Stomach smooth muscle (tissue), 2 donors: ENCODE data around the gene CDK5RAP3.
"Not testable (repeated sequence)": the region's sequence is repeated elsewhere in the genome, so short reads cannot be mapped to it uniquely, and the experiment has no call there.

Source experiments
- H3K27ac ChIP-seq: one replicate; pipeline ENCODE4 v1.7.0; 2013; ENCODE audit warnings: mild to moderate bottlenecking, low read length, inconsistent platforms
- H3K27me3 ChIP-seq, 2 donors: one replicate each; pipeline ENCODE4 v1.7.0; 2013; ENCODE audit warnings: low read length in 2 of 2; ENCODE audit not compliant: insufficient read depth in 2 of 2, control insufficient read depth in 1 of 2
- H3K36me3 ChIP-seq, 2 donors: one replicate each; pipeline ENCODE4 v1.7.0; 2013; ENCODE audit warnings: low read length in 2 of 2; ENCODE audit not compliant: control insufficient read depth in 2 of 2, insufficient read depth in 2 of 2
- H3K4me1 ChIP-seq: one replicate; pipeline ENCODE4 v1.7.0; 2013; ENCODE audit warnings: low read length; ENCODE audit not compliant: control insufficient read depth, insufficient read depth
- H3K4me3 ChIP-seq, 2 donors: one replicate each; pipeline ENCODE4 v1.7.0; 2013; ENCODE audit warnings: low read length in 2 of 2
- H3K9ac ChIP-seq, 2 donors: one replicate each; pipeline ENCODE4 v1.7.0; 2013; ENCODE audit warnings: low read length in 2 of 2, mild to moderate bottlenecking in 1 of 2
- H3K9me3 ChIP-seq, 2 donors: one replicate each; pipeline ENCODE4 v1.7.0; 2013; ENCODE audit warnings: low read length in 2 of 2; ENCODE audit not compliant: control insufficient read depth in 2 of 2
- donor health status: healthy.
- donor health status: Pancreatic carcinoma.

CDK5RAP3 gene

DNA sequence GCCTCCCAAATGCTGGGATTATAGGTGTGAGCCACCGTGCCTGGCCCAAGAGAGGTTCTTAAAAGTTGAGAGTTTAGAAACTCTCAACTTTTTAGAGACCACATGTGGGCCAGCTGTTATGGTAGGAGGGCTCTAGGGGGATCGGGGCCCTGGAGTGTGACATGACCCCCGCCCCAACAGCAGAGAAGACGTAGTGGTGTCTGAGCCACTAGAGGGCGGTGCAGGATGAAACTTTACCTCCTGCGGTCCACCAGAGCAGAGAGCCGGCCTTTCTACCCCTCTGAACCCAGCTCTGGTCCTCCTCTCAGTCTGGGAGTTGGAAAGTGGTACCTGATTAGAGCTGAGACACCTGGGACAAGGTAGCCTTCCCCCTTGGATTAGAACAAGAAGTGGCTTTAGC lies 7.4 kb downstream of the CDK5RAP3 start:
- Histone ChIP-seq H3K27ac (no peak overlapping the region), H3K4me3 (no peak overlapping the region), H3K4me1 (no peaks in the 10 kb centered on the region), H3K36me3 (peaks cover 46 to 57% of the 10 kb centered on the region in 2 donors), H3K9me3 (no peaks in the 10 kb centered on the region), H3K9ac (no peak overlapping the region), H3K27me3 (no peaks in the 10 kb centered on the region)

DNA sequence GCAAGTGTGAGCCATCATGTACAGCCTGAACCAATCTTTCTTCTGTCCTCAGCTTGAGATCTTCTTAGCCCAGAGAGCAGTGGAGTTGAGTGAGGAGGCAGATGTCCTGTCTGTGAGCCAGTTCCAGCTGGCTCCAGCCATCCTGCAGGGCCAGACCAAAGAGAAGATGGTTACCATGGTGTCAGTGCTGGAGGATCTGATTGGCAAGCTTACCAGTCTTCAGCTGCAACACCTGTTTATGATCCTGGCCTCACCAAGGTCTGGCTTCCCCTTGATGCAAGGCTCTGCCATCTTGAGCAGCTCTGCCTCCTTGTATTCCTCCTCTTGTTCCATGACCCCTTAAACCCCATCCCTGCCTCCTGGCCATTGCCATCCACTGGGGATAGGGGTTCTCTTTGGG lies 9.6 kb downstream of the CDK5RAP3 start:
- Histone ChIP-seq H3K4me3 (no peak overlapping the region), H3K4me1 (no peaks in the 10 kb centered on the region), H3K36me3 (peaks cover 35 to 42% of the 10 kb centered on the region in 2 donors), H3K27me3 (no peaks in the 10 kb centered on the region), H3K9me3 (no peaks in the 10 kb centered on the region), H3K27ac (no peak overlapping the region), H3K9ac (no peak overlapping the region)

DNA sequence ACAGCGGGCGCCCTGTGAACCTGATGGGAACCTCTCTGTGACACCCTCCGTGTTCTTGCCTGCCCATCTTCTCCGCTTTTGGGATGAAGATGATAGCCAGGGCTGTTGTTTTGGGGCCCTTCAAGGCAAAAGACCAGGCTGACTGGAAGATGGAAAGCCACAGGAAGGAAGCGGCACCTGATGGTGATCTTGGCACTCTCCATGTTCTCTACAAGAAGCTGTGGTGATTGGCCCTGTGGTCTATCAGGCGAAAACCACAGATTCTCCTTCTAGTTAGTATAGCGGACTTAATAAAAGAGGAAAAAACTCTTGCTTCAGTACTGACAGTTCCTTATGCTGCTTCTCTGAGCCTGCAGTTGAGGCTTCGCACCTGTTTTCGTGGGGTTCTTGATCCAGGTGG lies 10.5 kb downstream of the CDK5RAP3 start:
- Histone ChIP-seq H3K9ac (no peak overlapping the region), H3K4me3 (no peak overlapping the region), H3K9me3 (no peaks in the 10 kb centered on the region), H3K27me3 (no peaks in the 10 kb centered on the region), H3K27ac (no peak overlapping the region), H3K36me3 (peaks cover 35 to 37% of the 10 kb centered on the region in 2 donors), H3K4me1 (no peaks in the 10 kb centered on the region)

DNA sequence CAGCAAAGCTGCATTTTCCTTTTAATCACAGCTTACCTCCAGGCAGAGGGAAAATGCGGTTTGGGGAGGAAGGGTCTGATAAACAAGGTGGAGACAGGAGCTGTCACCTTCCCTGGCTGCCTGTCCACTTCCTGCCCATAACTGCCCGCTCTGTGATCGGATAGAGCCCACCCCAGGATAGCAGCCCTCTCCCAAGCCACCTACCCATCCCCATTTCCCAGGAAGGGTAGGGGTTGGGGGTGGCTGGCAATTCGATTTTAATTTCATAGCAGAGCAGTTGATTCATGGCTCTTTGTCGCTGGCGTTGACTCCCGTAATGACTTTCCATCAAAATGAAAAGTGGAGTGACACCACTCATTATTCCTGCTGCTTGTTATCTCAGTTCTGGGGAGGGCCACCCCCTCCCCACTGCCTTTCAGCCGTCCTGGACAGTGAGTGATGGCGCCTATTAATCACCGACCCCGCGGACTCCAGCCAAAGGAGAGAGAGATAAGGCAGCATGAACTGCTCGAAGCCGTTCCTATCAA lies 11.2 kb downstream of the CDK5RAP3 start:
- Histone ChIP-seq H3K9ac (no peak overlapping the region), H3K36me3 (peaks cover 32 to 34% of the 10 kb centered on the region in 2 donors), H3K4me3 (no peak overlapping the region), H3K9me3 (no peaks in the 10 kb centered on the region), H3K4me1 (peaks cover 4% of the 10 kb centered on the region), H3K27me3 (no peaks in the 10 kb centered on the region), H3K27ac (no peak overlapping the region)

DNA sequence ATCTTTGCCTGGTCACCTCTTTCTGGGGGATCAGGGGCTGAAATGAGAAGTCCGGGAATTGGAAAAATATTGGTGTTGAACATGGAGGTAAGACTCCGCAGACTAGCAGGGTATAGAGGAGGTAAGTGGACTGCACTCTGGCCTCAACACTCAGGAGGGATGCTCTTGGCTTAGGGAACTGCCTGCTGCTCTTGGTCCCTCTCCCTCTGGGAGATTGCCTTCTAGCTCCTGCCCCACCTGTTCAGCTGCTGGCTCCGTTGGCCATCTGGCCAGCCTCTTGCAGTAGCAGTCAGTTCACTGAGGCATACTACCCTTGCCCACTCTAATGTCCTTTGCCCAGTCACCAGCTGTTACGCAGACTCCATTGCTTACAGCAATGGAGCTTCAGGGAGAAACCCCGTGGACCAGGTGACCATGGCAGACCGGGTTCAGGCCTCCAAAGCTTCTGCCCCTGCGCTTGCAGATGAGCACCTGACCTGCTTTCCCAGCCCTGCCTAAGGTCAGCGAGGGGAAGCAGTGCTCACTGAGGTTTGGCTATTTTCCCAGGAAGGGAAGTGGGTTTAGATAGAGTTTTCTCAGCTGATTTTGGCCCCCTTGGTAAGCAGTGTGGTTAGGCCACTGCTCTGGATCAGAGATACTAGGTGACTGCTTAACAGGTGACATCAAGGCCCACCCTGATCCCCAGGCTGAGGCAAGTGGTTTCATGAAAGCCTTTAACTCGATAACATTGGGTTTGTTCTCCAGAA lies 11.9 kb downstream of the CDK5RAP3 start:
- no peak overlapping the region for H3K9ac ChIP-seq
- H3K27ac ChIP-seq = no peak overlapping the region
- no peaks in the 10 kb centered on the region for H3K27me3 ChIP-seq
- H3K36me3 ChIP-seq = peaks cover 30 to 32% of the 10 kb centered on the region in 2 donors
- H3K9me3 ChIP-seq = no peaks in the 10 kb centered on the region
- H3K4me1 ChIP-seq = peaks cover 8% of the 10 kb centered on the region
- no peak overlapping the region for H3K4me3 ChIP-seq

DNA sequence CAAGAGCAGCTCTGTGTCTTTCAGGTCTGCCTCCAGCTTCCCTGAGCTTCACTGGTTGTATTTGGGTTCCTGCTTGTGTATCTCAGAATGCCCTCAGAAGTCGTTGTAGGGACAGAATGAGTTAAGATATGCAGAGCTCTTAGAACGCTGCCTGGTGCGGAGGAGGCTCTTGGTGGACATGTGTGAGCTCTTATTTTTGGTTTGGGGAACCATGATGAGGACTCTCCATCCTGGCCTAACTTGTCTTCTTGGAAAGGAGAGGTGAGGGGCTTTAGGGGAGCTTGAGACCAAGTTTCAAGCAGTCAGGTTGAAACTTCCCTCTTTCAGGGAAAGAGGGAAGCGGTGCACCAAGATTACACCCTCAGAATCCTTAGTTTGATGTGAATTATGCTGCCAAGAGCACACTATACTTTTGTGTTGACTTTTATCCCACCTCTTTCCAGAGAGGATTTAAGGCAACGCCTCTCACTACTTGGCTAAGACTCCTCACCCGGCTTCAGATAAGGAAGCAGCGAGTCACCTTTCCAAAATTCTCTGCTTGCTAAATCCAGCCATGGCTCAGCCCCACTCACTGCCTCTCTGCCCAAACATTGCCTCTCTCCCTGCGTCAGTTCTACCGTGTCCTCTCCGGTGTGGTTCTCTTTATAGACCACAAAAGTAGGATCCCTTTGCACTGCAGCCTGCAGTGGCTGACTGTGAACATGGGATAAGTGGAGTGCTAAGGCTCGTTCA lies 12.7 kb downstream of the CDK5RAP3 start:
- no peak overlapping the region for H3K27ac ChIP-seq
- no peaks in the 10 kb centered on the region for H3K9me3 ChIP-seq
- H3K9ac ChIP-seq = no peak overlapping the region
- H3K4me1 ChIP-seq = peaks cover 10% of the 10 kb centered on the region
- no peaks in the 10 kb centered on the region for H3K27me3 ChIP-seq
- peaks cover 29% of the 10 kb centered on the region in 2 donors for H3K36me3 ChIP-seq
- no peak overlapping the region for H3K4me3 ChIP-seq

DNA sequence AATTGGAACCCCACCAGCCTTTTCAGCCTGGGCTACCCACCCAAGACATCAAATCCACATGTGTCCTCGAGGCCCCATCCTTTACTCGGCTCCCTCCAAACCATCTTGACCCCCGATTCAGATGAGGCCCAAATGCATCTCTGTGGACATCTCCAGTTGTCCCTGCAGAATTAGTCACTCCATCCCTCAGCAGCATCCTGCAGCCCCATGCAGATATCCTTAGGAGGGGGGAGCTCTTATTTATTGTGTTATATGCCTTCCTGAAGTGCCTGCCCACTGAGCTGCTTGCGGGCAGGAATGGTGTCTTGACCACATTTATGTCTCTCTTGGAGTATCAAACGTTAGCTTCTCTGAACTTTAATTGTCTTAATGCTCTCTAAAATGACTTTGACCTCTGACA lies 15.6 kb downstream of the CDK5RAP3 start:
- H3K4me3 ChIP-seq = no peak overlapping the region
- peaks cover 6 to 12% of the 10 kb centered on the region in 2 donors for H3K36me3 ChIP-seq
- no peaks in the 10 kb centered on the region for H3K9me3 ChIP-seq
- H3K9ac ChIP-seq = no peak overlapping the region
- H3K27me3 ChIP-seq = no peaks in the 10 kb centered on the region
- H3K27ac ChIP-seq = peak overlapping the region; percentile 78
- H3K4me1 ChIP-seq = peaks cover 10% of the 10 kb centered on the region

DNA sequence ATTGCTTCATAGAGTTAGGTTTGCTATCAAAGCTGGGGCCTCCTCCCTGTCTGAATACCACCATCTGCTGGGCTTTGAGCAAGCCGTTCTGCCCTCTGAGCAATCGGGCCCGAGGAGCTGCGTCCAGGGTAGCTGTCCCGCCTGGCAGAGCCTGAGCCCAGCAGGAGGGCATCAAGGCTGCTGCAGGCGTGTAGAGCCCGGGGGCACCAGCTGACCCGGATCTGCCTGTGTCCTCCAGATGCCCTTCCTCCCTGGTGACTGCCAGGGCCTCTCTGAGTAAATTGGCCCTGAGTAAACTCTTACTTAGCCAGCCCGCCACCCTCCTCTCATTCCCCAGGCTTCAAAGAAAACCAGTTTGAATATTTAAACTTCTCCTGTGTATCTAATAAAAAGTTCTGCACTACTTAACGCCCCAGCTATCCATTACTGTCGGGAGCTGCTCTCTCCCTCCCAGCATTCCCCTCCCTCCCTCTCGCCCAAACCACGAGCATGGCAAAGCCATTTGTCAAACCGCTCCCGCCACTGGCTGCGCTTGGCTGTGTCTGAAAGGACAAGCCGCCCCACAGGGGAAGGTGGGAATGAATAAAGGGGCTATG lies 16.4 kb downstream of the CDK5RAP3 start:
- H3K4me1 ChIP-seq = peaks cover 10% of the 10 kb centered on the region
- H3K4me3 ChIP-seq = peak overlapping the region in 1 of 2 donors; percentile 29
- H3K9me3 ChIP-seq = no peaks in the 10 kb centered on the region
- no peaks in the 10 kb centered on the region for H3K27me3 ChIP-seq
- H3K9ac ChIP-seq = peak overlapping the region; percentile 21 to 44
- H3K27ac ChIP-seq = peak overlapping the region; percentile 78
- peaks cover 3 to 5% of the 10 kb centered on the region in 2 donors for H3K36me3 ChIP-seq

DNA sequence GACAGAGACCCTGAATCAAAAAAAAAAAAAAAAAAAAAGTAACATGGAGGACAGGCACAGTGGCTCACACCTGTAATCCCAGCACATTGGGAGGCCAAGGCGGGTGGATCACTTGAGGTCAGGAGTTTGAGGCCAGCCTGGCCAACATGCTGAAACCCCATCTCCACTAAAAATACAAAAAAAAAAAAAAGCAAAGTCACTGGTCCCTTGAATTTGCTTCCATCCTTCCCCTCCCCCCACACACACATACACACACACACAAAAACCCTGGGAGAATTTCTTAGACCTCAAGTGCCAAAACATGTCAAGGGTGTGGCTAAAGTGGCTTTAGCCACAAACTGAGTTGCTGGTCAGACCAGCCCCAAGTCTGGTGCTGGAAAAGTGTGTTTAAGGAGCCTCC lies 17.5 kb downstream of the CDK5RAP3 start:
- not testable (repeated sequence) for H3K27ac ChIP-seq, H3K9me3 ChIP-seq

DNA sequence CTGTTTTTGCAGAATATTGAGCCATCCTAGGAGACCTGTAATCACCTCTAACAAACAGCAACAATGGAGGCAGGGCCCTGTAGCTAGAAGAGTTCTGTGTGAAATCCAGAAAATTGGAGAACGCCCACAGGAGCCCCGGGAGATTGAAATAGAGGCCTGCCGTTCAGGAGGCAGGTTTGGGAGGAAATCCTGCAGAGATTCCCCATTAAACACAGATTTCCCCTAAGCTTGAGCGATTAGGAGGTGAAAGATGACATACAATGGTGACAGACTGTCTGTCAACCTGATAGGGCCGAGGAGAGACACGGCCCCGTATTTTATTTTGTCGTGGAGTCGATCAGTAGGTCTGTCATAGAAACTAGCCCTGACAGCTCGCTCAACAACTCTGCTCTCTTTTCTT lies 18.2 kb downstream of the CDK5RAP3 start:
- Histone ChIP-seq H3K27ac (no peak overlapping the region), H3K27me3 (peaks cover 0 to 1% of the 10 kb centered on the region in 2 donors), H3K9me3 (no peaks in the 10 kb centered on the region), H3K4me1 (peaks cover 10% of the 10 kb centered on the region), H3K36me3 (no peaks in the 10 kb centered on the region), H3K4me3 (no peak overlapping the region), H3K9ac (no peak overlapping the region)

More for the DNA sequence above, 17.5 kb downstream of the CDK5RAP3 start:
- not testable (repeated sequence) for H3K9ac ChIP-seq, H3K4me3 ChIP-seq, H3K27me3 ChIP-seq, H3K36me3 ChIP-seq
- peaks cover 10% of the 10 kb centered on the region for H3K4me1 ChIP-seq
